GM18520 (cell line): Measurements from ENCODE around the gene C5AR1.
"Not testable (repeated sequence)": the region's sequence is repeated elsewhere in the genome, so short reads cannot be mapped to it uniquely, and the experiment has no call there.

Source experiments
- ATAC-seq: cut with Tn5 transposase; IDR thresholded peaks from one replicate; pipeline ENCODE4 v1.9.1; 2021; ENCODE audit not compliant: unreplicated experiment

The C5AR1 gene

DNA sequence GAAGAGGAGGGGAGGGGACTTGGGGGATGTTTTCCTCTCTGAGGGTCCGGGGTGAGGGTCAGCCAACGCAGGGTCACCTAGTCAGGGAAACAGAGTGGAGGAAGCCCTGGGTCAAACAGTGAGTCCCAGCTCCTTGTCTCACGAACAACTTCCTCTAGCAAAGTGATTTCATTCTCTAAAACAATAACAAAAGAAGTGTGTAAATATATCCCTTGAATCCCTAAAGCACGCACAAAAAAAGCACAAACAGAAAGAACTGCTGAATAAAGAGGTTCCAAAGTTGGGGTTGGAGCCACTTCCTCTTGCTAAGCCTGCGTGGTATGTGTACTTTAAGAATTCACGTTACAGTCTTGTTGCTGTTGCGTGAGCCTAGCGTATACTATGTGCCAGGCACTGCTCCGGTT, 20.8 kb downstream of the C5AR1 start:
- ATAC-seq, result no peak

DNA sequence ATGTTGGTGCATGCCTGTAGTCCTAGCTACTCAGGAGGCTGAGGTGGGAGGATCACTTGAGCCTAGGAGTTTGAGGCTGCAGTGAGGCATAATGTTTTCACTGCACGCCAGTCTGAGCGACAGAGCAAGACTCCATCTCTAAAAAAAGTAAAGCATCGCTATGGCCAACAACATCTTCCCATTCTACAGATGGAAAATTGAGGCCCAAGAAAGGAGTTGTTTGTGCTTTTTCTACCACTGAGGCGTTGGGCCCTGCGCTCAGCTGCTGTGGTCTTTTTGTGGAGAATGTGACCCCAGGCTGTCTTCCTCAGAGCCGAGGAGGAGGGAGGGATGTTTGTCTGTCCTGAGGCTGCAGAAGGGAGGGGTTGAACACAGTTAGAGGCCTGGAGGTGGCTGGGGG, 21.8 kb downstream of the C5AR1 start:
- ATAC-seq, result no peak

DNA sequence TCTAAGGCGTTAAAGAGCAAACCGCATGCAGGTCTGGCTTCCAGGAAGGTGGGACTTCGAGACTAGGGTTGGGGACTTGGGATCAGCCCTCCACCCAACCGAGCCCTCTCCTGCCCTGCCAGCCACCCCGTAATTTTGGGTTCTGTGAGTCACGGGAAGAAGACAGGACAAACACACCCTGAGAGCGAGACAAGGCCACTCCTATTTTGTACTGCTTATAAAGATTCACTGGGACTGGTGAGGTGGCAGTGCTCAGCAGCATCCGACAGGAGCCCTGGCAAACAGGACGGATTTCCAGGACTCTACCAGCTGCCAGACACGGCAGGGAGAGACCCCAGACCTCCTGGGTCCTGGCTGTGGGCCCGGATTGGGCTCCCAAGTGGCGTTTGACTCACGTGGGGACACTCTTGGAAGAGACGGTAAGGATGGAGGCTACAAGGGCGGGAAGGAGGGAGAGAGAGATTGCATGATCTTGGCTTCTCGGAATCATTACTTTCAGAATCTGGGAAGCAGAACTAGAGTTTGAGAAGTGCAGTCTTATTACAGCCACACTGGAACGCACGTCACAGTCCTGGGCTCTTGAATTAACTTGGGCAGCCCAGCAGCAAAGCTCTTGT, 22.4 kb downstream of the C5AR1 start, which contains the start of gene C5AR2:
Gene C5AR2, plus strand, starts transcription at position 245 of the 617 bp plus-strand sequence. CDS start 8,625 bp downstream, outside the sequence.
- no peak for ATAC-seq

DNA sequence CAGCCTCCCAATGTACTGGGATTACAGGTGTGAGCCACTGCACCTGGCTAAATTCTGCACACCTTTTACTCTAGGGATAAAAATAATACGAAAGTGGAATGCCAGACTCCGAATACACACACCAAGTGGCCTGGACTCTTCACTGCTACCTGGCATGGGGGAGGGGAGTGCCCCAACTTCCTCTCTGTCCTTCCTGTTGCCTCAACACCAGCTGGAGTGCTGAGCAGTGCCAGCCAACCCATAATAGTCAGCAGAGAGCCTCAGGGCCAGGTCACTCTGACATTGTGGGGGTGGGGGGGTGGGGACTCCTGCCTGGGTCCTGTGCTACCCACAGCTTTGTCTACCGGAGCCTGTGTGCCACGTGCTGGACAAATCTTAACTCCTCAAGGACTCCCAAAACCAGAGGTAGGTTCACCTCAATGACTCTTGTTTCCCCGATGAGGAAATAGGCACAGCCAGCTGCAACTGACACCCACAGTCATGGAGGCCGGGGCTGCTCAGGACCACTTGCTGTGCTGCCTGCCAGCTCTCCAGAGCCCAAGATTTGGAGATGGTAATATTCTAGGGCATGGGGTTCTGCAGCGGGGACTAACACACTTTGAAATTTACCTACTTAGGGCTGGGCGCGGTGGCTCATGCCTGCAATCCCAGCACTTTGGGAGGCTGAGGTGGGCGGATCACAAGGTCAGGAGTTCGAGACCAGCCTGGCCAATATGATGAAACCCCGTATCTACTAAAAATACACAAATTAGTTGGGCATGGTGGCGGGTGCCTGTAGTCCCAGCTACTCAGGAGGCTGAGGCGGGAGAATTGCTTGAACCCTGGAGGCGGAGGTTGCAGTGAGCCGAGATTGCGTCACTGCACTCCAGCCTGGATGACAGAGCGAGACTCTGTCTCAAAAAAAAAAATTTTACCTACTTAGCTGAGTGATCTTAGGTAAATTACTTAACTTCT, 27.4 kb downstream of the C5AR1 start:
- ATAC-seq, result not testable (repeated sequence)

DNA sequence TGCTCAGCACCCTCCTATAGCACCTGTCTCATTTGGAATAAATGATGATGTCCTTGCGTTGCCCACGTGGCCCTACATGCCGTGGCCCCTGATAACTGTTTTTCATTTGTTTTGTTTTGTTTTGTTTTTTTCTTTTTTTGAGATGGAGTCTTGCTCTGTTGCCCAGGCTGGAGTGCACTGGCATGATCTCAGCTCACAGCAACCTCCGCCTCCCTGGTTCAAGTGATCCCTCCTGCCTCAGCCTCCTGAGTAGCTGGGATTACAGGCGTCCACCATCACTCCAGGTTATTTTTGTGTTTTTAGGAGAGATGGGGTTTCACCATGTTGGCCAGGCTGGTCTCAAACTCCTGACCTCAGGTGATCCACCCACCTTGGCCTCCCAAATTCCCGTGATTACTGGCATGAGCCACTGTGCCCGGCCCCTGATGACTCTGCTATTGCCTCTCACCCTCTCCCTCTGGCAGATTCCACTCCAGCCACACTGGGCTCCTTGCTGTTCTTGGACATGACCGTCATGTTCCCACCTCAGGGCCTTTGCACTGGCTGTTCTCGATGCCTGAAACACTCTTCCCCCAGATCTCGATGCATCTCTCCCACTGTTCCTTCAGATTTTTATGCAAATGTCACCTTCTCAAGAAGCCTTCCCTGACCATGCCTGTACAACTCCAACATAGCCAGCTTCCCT, 29.7 kb downstream of the C5AR1 start:
- no peak for ATAC-seq

DNA sequence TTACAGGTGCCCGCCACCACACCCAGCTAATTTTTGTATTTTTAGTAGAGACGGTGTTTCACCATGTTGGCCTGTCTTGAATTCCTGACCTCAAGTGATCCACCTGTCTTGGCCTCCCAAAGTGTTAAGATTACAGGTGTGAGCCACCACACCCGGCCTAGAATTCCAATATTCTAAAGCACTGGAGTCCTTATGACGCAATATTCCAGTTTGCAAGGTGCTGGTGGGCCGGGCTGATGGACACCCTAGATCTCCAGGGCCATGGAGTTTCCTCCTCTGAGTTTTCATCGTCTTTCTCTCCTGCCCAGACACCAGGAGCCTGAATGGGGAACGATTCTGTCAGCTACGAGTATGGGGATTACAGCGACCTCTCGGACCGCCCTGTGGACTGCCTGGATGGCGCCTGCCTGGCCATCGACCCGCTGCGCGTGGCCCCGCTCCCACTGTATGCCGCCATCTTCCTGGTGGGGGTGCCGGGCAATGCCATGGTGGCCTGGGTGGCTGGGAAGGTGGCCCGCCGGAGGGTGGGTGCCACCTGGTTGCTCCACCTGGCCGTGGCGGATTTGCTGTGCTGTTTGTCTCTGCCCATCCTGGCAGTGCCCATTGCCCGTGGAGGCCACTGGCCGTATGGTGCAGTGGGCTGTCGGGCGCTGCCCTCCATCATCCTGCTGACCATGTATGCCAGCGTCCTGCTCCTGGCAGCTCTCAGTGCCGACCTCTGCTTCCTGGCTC, 31.0 kb downstream of the C5AR1 start:
- ATAC-seq, result no peak

DNA sequence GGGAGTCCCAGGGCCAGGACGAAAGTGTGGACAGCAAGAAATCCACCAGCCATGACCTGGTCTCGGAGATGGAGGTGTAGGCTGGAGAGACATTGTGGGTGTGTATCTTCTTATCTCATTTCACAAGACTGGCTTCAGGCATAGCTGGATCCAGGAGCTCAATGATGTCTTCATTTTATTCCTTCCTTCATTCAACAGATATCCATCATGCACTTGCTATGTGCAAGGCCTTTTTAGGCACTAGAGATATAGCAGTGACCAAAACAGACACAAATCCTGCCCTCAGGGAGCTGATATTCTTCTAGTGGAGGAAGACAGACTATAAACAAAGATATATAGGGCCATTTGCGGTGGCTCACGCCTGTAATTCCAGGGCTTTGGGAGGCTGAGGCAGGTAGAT, 32.1 kb downstream of the C5AR1 start:
- no peak for ATAC-seq

DNA sequence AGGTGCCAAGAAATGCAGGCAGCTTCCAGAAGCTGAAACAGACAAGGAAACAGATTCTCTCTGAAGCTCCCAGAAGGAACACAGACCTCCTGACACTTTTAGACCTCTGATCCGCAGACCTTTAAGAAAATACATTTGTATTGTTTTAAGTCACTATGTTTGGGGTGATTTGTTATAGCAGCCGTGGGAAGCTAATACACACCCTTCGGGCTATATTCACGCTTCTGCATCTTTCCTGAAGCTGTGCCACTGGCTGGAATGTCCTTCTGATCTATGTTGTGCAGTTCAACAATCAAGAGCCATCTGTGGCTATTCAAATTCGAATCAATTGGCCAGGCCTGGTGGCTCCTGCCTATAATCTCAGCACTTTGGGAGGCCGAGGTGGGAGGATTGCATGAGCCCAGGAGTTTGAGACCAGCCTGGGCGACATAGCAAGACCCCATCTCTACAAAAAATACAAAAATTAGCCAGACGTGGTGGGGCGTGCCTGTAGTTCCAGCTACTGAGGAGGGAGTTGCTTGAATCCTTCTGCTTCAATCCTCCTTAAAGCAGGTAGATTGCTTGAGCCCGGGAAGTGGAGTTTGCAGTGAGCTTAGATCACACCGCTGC, 33.6 kb downstream of the C5AR1 start:
- no peak for ATAC-seq

DNA sequence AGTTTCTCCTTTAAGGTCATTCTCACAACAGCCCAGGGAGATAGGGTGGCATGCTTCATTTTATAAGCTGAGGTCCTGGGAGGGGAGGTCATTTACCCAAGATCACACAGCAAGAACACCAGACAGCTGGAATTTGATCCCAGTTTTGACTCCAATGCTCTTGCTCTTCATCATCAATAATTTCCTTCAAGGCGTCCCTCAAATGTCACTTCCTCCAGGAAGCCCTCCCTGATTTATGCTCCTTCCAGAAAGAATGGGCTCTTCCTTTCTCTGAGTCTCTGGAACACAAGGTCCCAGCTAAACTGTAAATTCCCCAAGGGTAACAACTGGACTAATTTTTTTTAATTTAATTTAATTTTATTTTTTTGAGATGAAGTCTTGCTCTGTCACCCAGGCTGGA, 34.8 kb downstream of the C5AR1 start:
- ATAC-seq, result no peak

DNA sequence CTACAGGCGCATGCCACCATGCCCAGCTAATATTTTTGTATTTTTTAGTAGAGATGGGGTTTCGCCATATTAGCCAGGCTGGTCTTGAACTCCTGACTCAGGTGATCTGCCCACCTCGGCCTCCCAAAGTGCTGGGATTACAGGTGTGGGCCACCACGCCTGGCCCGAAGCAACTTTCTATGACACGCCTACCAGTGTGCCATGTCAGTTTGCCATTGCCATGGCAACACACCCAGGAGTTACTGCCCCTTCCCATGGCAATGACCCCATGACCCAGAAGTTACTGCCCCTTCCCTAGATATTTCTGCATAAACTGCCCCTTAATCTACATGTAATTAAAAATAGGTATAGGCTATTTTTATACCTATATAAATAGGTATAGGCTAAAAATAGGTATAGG, 36.4 kb downstream of the C5AR1 start:
- ATAC-seq, result not testable (repeated sequence)

DNA sequence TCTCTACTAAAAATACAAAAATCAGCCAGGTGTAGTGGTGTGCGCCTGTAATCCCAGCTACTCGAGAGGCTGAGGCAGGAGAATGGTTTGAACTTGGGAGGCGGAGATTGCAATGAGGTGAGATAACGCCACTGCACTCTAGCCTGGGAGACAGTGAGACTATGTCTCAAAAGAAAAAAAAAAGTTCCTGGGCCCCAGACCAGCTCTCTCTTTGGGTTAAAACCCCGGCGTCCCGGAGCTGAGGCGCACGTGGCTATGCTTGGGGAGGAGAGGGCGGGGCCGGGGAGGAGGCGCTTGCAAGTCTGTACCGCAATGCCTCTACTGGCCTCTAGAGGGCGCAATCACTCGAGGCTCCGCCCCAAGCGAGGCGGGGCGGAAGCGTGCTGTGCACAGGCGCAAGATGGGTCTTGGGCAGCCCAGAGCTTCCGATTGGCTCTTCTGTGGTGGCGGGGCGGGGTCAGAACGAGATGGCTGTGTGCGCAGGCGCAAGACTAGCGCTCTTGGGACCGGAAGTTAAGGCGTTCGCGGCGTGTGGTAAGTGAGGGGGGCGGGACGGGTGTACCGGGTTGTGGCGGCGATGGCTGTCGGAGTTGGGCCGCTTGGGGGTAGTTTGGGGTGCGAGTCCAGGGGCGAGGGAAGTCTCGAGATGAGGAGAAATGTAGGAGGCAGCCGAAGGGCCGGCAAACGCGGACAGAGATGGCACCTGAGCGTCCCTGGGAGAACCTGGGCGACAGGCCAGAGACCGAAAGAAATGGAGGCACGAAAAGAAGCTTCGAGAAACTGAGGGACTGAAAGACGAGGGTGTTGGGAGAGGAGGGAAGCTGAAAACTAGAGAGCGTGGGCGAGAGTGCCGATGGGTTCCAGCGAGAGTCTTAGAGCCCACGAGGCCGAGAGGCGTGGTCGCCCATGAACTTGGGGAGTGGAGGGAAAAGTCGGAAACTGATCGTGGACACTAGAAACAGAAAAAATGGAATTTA, 39.4 kb downstream of the C5AR1 start, which contains the start of gene DHX34:
Gene DHX34, plus strand, starts transcription at position 497 of the 977 bp plus-strand sequence. CDS start 3,716 bp downstream, outside the sequence.
- ATAC-seq, result peak; percentile 93

DNA sequence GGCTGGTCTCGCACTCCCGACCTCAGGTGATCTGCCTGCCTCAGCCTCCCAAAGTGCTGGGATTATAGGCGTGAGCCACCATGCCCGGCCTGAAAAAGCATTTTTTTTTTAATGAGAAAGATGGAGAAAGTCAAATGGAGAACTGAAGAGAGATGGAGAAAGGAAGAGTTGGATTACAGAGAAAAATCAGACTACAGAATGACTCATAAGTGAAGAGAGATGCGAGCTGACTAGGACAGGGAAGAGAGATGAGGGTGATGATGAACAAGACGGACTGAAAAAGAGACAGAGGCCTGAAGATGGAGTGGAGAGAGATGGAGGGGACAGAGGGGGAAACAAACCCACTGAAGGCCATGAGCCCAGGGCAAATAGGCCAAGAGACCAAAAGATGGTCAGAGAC, 41.0 kb downstream of the C5AR1 start:
- ATAC-seq, result no peak

DNA sequence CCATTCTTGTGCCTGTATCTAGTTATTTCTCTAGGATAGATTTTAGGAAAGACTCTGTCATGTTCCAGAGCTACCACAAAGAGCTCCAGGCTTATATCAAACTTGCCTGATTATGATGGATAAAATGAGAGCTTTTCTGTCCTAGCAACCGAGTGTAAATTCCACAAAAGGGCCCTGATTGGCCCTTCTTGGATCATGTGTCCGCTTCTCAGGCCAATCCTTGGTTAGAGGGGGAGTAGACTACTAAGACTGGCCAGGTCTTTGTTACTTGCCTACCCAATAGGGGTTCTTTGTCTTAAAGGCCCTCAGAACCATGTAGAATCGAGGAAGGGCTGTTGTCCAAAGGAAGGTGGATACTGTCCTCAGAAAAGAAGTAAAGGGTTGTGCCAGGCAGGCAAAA, 41.9 kb downstream of the C5AR1 start:
- ATAC-seq, result no peak

DNA sequence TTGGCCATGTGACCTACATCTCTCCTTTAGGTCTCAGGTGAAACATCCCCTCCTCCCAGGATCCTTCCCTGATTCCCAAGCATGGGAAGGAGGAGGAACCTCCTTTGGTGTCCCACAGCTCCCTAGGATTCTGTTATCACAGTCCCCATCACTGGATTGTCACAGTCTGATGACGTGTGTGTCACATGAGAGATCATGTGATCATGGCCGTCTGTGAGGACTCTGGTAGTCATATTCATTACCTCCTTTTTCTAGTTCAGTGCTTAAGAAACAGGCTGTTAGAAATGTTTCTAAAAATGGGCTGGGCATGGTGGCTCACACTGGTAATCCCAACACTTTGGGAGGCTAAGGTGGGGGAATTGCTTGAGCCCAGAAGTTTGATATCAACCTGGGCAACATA, 42.4 kb downstream of the C5AR1 start:
- no peak for ATAC-seq

DNA sequence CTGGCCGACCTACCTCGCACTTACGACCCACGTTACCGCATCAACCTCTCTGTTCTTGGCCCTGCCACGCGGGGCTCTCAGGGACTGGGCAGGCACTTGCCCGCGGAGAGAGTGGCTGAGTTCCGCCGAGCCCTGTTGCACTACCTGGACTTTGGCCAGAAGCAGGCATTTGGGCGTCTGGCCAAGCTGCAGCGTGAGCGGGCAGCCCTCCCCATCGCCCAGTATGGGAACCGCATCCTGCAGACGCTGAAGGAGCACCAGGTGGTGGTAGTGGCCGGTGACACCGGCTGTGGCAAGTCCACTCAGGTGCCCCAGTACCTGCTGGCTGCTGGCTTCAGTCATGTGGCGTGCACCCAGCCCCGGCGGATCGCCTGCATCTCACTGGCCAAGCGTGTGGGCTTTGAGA, 43.6 kb downstream of the C5AR1 start:
- ATAC-seq, result no peak

DNA sequence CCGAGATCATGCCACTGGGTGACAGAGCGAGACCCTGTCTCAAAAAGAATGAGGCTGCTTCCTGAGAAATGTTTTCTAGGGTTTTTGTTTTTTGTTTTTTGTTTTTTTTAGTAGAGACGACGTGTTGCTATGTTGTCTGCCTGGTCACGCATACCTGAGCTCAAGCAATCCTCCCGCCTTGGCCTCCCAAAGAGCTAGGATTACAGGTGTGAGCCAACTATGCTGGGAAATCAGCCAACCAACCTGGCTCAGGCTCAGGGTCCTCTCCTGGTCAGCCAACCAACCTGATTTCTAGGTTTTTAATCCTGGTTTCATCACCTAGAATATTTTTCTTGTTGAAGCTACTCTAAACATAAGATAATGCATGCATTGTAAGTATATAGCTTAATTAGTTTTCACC, 47.2 kb downstream of the C5AR1 start:
- no peak for ATAC-seq

DNA sequence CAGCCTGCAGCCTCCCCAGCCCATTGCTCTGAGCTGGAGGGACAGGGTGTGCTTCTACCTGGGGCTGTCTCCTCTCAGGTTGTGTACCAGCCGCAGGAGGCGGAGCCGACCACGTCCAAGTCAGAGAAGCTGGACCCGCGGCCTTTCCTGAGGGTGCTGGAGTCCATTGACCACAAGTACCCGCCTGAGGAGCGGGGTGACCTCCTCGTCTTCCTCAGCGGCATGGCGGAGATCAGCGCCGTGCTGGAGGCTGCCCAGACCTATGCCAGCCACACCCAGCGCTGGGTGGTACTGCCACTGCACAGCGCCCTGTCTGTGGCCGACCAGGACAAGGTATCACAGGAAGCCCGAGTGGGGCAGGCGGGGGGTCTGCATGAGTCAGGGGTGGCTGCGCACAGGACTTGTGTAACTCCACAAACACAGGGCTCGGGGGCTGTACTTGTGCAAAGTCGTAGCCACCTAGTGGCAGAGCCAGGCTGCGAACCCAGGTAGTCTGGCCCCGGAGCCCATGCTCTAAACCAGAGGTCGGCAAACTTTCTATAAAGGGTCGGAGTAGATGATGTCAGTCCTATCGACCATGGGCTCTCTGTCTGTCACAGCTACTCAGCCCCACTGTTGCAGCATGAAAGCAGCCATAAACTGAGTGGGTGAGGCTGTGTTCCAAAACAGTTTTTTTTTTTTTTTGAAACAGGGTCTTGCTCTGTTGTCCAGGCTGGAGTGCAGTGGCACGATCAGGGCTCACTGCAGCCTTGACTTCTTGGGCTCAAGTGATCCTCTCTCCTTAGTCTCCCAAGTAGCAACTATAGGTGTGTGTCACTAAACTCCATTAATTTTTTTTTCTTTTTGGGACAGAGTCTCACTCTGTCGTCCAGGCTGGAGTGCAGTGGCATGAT, 48.4 kb downstream of the C5AR1 start:
- ATAC-seq, result no peak

DNA sequence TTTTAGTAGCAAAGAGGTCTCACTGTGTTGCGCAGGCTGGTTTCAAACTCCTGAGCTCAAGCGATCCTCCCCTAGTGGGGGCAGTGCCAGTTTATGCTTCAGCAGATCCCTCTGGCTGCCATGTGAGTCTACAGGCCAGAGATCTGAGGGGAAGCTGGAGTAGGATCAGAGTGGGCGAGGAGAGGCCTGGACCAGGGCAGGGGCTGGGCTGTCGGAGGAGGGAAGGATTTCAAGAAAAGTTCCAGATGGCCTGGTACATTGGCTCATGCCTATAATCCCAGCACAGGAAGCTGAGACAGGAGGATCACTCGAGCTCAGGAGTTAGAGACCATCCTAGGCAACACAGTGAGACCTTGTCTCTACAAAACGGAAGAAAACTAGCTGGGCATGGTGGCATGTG, 49.3 kb downstream of the C5AR1 start:
- no peak for ATAC-seq
